Stimulated activated CD4-positive, alpha-beta T cell treated with anti-CD3 and anti-CD28 coated beads, Interleukin-4, amount 100 ng/mL, for 1 hour (primary cell): ENCODE data around the gene SMPD3.
"Not testable (repeated sequence)": the region's sequence is repeated elsewhere in the genome, so short reads cannot be mapped to it uniquely, and the experiment has no call there.

Experiments
- DNase-seq: peaks from one replicate; pipeline ENCODE4 v3.0.0-alpha.2; 2020

The SMPD3 gene

GRCh38 chr16:68448360-68448970, at the start of gene SMPD3:
Gene SMPD3, minus strand, starts transcription at chr16:68448508. Its CDS starts 76,327 bp downstream, at chr16:68372181.
- peak; percentile 98 for DNase-seq

DNA sequence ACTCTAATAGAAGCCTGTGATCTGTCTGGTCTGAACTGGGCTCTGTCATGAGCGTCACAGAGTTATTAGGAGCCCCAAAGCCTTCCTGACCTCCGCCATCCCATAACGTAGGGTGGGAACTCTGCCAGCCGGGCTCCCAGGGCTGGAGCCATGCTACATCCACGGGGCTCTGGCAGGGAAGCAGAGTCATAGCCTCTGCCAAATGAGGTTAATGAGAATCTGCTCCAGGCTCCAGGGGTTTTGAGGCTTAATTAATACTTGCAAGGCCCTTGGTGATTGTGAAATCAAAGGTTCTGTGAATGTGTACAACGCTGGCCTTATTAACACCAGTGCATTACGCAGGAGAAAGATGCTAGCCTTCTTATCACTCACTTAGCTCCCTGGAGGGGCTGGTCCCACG, 48.4 kb upstream of the SMPD3 start:
- DNase-seq: no peak

GRCh38 chr16:68494261-68494660, 46.0 kb upstream of the SMPD3 start:
- not testable (repeated sequence) for DNase-seq

- no peak for DNase-seq
Observed at GRCh38 chr16:68493412-68494070, 45.2 kb upstream of the SMPD3 start.

DNA sequence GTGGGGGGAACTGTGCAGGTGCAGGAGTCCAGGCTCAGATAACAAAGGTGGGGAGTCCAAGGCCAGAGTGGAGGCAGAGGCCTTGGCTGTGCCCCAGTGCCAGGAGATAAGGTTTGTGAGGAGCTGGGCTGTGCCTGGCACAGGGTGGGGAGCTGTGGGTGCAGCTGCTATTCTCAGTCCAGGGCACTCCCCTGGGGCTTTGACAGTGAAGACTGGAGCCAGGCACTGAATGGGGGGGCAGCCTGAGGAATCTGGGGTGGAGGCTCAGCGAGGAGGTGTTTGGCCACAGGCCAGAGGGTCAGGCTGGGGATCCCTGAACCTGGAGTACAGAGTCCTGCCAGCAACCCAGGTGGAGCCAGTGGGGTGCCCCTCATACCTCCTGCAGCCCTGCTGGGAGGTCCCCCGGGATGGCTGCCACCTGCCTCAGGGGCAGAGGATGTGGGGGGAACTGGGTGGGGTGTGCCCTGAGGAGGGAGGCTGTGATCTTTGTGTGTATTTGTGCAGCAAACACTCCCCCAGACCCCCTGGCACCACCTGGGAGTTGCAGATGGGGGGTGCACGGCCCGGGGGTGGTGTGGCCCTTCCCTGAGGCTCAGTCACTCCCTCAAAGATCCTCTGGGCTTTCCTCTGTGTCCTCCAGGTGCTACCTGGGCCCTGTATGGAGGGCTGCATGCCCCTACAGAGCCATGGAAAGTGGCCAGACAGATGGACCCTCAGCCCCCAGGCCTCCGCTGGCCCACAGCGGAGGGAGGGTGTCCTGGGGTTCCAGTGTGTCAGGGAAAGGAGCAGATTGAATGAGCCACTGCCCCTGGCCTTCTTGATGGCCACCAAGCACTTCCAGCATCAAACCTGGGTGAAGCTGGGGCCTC, 44.5 kb upstream of the SMPD3 start:
- no peak for DNase-seq

- DNase-seq: no peak
Observed at GRCh38 chr16:68492151-68492542, 43.8 kb upstream of the SMPD3 start.

DNA sequence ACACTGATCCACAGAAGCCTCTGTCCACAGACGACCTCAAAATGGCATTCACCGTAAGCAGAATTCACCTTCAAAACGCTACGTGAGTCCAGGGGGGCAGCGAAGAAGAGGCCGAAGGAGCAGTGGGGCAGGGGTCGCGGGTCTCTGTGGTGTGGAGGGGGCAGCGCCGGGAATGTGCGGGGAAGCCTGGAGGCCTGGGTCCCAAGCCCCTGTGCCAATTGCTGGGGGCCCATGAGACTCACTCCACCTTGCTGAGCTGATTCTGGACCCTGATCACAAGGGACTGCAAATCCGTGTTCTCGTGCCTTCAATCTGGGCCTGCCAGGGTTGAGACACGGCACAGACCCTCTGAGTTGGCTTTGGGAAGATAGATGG, 43.3 kb upstream of the SMPD3 start:
- no peak for DNase-seq

DNA sequence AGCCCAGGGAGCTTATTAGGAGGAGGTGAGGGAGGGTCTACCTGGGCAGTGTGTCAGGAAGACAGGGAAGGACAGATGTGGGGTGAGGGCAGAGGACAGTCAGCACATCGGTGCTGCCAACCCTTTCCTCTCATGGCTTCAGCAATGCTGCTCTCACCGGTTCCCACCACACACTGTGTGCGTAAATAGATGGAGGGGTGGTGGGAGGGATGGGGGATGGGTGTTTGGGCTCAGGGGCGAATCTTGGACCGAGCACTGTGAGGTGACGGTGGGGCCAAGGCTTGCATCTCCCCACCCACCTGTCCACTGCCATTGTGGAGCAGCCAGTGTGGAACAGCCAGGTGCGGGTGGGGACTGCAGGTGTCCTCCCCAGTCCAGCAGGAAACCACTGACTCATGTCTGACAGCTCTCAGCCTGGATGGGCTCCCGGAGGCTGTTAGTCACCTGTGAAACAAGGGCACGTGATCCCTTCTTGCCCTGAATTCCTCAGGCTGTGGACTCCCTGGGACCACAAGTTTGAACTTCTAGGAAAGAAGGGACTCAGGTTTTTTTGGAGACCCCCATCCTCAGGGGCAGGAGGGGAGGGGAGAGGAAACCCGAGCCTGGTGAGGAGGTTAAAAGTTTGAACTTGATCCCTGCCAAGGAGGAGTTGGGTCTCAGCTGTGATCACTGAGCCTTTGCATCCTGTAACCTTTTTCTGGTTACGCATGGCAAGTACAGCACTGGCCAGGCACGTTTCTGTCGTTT, 42.7 kb upstream of the SMPD3 start:
- no peak for DNase-seq

GRCh38 chr16:68490358-68490757, 42.0 kb upstream of the SMPD3 start:
- no peak for DNase-seq

- DNase-seq: no peak
Observed at GRCh38 chr16:68488554-68488953, 40.2 kb upstream of the SMPD3 start.

GRCh38 chr16:68487669-68488068, 39.4 kb upstream of the SMPD3 start:
- no peak for DNase-seq

DNA sequence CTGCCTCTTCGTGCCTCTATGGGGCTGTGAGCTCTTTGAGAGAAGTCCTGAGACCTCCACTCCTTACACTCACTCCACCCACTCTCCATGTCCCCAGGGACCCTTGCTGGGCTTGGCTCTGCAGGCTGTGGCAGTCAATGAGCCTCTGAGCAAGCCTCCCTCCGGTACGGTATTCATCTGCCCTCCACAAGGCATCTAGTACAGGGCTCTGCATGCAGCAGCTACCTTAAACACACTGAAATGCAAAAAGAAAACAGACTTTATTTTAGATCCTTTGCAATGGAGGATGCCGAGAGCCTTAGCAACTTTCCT, 38.9 kb upstream of the SMPD3 start:
- no peak for DNase-seq

DNA sequence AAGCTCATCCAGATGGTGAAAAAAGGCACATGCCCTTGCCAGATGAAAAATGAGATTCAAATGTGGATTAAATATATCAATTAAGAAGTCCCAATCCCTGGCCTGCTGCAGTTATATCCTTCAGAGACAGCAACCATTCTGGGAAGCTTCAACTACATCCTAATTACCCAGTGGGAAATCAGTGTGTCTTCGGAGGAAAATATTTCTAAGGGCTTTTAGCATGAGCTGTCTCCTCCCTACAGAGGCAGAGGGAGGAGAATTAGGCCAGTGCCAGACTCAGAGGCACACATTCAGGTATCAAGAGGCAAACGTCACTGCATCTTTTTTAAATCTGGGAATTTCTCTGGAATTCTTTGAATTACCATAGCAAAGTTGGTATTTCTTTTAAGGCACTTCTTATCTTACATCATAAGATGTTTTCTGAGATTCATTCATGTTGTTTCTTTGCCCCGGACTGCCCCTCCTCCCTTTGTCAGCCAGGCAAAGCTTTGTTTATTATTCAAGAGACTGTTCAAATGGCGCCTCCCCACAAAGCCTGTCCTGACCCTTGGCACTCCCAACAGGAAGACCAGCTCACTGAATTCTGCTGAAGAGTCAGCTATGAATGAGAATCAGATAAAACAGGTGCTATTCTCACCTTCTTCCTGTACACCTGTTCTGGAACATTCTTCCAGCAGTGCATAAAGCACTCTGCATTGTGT, 38.3 kb upstream of the SMPD3 start:
- DNase-seq: no peak

DNA sequence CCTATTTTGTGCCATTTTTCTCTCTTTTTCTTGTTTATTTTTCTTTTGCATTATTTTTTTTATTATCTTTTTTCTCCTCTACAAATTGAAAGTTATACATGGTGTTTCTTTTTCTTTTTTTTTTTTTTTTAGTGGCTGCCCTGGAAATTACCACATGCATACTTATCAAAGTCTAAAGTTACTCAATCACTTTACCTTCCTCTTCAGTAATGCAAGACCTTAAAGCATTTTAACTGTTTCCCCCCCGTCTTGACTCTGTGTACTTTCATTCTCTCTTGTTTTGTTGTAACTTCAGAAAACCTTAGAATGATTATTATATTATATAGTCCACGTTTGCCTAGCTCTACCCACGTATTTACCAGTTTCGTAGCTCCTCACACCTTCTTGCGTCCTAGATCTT, 33.3 kb upstream of the SMPD3 start:
- no peak for DNase-seq

GRCh38 chr16:68480084-68480995, 32.0 kb upstream of the SMPD3 start:
- no peak for DNase-seq

- no peak for DNase-seq
Observed at GRCh38 chr16:68479271-68479670, 31.0 kb upstream of the SMPD3 start.

DNA sequence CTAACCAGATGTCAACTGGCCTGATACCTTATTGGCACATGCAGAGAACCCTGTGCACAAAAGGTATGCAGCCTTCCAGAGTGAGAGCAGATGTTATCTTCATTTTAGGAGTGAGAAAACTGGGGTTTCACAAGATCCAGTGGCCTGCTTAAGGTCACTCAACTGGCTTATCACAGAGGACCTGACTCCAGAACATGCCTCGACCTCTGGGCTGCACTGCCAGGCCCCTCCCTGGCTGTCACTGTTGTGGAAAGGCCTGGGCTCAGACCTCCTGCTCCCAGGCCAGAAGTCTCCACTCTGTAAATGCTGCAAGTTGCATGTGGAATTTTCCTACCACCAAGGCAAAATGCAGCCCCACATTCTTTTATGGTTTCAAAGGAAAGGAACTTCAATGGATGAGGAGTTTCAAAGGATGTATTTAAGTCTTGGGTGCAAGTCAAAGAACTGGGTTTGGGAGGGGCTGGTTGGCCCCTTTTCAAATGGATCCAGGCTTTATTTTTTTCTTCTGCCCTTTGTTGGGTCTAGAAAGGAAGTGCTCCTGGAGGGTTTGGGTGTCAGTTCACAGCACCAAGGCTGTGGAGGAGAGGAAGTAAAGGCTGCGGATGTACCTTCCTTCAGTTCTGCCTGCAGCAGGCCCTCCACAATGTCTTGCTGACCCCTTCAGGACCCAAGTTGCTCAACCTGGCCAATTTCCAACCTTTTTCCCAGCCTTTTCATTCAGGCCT, 30.4 kb upstream of the SMPD3 start:
- DNase-seq: no peak

GRCh38 chr16:68475071-68475470, 26.8 kb upstream of the SMPD3 start:
- no peak for DNase-seq

- no peak for DNase-seq
Observed at GRCh38 chr16:68473358-68474070, 25.2 kb upstream of the SMPD3 start.

GRCh38 chr16:68472581-68472980, 24.3 kb upstream of the SMPD3 start:
- no peak for DNase-seq
